ENCODE results near the gene CLC.
"Not testable (repeated sequence)": the region's sequence is repeated elsewhere in the genome, so short reads cannot be mapped to it uniquely, and the experiment has no call there.

Gene CLC

GRCh38 chr19:39728040-39728439, 9.8 kb downstream of the CLC start:
- DNase-seq (ENCODE audit: low spot score) = no peak

GRCh38 chr19:39727070-39727800, 10.6 kb downstream of the CLC start:
- DNase-seq (ENCODE audit: low spot score) = no peak

- DNase-seq (ENCODE audit: low spot score) = no peak
These were observed 11.8 kb downstream of the CLC start for GRCh38 chr19:39725995-39726394.

GRCh38 chr19:39720144-39720543, 17.7 kb downstream of the CLC start:
- not testable (repeated sequence) for DNase-seq (ENCODE audit: low spot score)

- no peak for DNase-seq (ENCODE audit: low spot score)
These were observed 27.4 kb downstream of the CLC start for GRCh38 chr19:39710333-39710890.

GRCh38 chr19:39709026-39709872, 28.6 kb downstream of the CLC start:
- DNase-seq (ENCODE audit: low spot score) = no peak

- no peak for DNase-seq (ENCODE audit: low spot score)
These were observed 29.2 kb downstream of the CLC start for GRCh38 chr19:39708594-39708993.

GRCh38 chr19:39705578-39706188, 32.1 kb downstream of the CLC start:
- DNase-seq (ENCODE audit: low spot score) = no peak

- DNase-seq (ENCODE audit: low spot score) = no peak
These were observed 33.4 kb downstream of the CLC start, which contains the start of gene LGALS14 for GRCh38 chr19:39704181-39705044. TSS of gene LGALS14 (plus strand) at chr19:39704481. CDS start at chr19:39704529, 48 bp downstream.

GRCh38 chr19:39701291-39701690, 36.5 kb downstream of the CLC start:
- DNase-seq (ENCODE audit: low spot score) = peak; percentile 8

- no peak for DNase-seq (ENCODE audit: low spot score)
These were observed 39.3 kb downstream of the CLC start for GRCh38 chr19:39698535-39698934.

- no peak for DNase-seq (ENCODE audit: low spot score)
These were observed 41.4 kb downstream of the CLC start for GRCh38 chr19:39696387-39696786.

GRCh38 chr19:39695759-39696158, 42.1 kb downstream of the CLC start:
- DNase-seq (ENCODE audit: low spot score) = no peak

- no peak for DNase-seq (ENCODE audit: low spot score)
These were observed 45.0 kb downstream of the CLC start for GRCh38 chr19:39692822-39693221.

GRCh38 chr19:39692166-39692565, 45.7 kb downstream of the CLC start:
- DNase-seq (ENCODE audit: low spot score) = no peak

GRCh38 chr19:39688637-39689036, 49.2 kb downstream of the CLC start:
- not testable (repeated sequence) for DNase-seq (ENCODE audit: low spot score)

GRCh38 chr19:39686739-39687138, 51.1 kb downstream of the CLC start:
- no peak for DNase-seq (ENCODE audit: low spot score)

GRCh38 chr19:39684267-39684666, 53.6 kb downstream of the CLC start:
- no peak for DNase-seq (ENCODE audit: low spot score)

- no peak for DNase-seq (ENCODE audit: low spot score)
These were observed 56.4 kb downstream of the CLC start for GRCh38 chr19:39681416-39681815.

All from NAMALWA (cell line).